Measurements from ENCODE around the gene CXCL12. TPM values are rescaled to one million over a fixed set of nuclear protein-coding genes. Genes with fewer than 3 reads are reported as not detected.

CXCL12 gene
- total and polyA plus RNA-seq, 2 donors (not counting 3 experiments of a cell fraction or from before 2014, with no cell fraction given): 0.35 to 1.4 TPM

DNA sequence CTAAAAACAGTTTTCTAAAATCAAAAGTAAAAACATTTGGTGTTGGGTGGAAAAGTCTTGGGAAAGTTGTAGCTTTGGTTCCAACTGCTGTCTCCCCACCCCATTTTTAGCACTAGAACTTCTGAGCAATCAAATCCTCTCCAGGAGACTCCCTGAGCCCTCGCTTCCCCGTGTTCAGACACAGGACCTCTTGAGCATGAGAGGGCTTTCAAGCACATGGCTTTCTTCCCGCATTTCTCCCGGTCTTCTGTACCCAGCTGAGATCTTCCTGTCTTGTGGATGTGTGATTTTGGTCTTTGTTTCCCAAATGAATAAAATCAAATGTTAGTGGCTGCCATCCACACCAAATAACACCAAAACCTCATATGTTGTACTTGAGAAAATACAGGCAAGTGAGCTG lies 5.0 kb downstream of the CXCL12 start:
- intact Hi-C loops (cut with micrococcal nuclease) (no loop called here), dilution Hi-C loops (cut with MboI; ENCODE audit: extremely low pct_ligation_motif_present, low sequenced_read_pairs) (no loop called here)
- TF ChIP-seq EZH2 (IDR thresholded peaks at IDR 0.05; ENCODE audit: borderline replicate concordance, low read depth, low read length, severe bottlenecking) (no peak), FOS (IDR thresholded peaks at IDR 0.05; ENCODE audit: borderline replicate concordance, insufficient read depth, low read length) (no peak), MYC (IDR thresholded peaks at IDR 0.05; ENCODE audit: low read depth, low read length) (no peak), POLR2AphosphoS5 (IDR thresholded peaks at IDR 0.05; ENCODE audit: insufficient read depth, low read depth, low read length) (no peak), GATA2 (IDR thresholded peaks at IDR 0.05; ENCODE audit: insufficient read depth, insufficient read length, low read depth, low read length) (no peak), POLR2A (IDR thresholded peaks at IDR 0.05; ENCODE audit: low read depth, low read length) (no peak), JUN (IDR thresholded peaks at IDR 0.05; ENCODE audit: borderline replicate concordance, insufficient read depth, insufficient read length, low read depth) (no peak)
- TF ChIP-seq, protein P1, sequence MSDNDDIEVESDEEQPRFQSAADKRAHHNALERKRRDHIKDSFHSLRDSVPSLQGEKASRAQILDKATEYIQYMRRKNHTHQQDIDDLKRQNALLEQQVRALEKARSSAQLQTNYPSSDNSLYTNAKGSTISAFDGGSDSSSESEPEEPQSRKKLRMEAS (IDR thresholded peaks at IDR 0.05; ENCODE audit: insufficient read depth, insufficient read length): no peak
- TF ChIP-seq, protein P2, sequence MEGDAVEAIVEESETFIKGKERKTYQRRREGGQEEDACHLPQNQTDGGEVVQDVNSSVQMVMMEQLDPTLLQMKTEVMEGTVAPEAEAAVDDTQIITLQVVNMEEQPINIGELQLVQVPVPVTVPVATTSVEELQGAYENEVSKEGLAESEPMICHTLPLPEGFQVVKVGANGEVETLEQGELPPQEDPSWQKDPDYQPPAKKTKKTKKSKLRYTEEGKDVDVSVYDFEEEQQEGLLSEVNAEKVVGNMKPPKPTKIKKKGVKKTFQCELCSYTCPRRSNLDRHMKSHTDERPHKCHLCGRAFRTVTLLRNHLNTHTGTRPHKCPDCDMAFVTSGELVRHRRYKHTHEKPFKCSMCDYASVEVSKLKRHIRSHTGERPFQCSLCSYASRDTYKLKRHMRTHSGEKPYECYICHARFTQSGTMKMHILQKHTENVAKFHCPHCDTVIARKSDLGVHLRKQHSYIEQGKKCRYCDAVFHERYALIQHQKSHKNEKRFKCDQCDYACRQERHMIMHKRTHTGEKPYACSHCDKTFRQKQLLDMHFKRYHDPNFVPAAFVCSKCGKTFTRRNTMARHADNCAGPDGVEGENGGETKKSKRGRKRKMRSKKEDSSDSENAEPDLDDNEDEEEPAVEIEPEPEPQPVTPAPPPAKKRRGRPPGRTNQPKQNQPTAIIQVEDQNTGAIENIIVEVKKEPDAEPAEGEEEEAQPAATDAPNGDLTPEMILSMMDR (IDR thresholded peaks at IDR 0.05; ENCODE audit: extremely low read depth in 1 of 2, insufficient read depth in 1 of 2, low read depth in 1 of 2, low read length in 2 of 2): no peak
- Histone ChIP-seq H3K79me2 (ENCODE audit: control insufficient read depth, insufficient read depth, low read length) (no peaks in the 10 kb centered on the region), H3K36me3 (ENCODE audit: control insufficient read depth in 2 of 2, extremely low read depth in 1 of 2, insufficient read depth in 2 of 2, low read length in 2 of 2) (no peaks in the 10 kb centered on the region), H2AFZ (ENCODE audit: low read depth, low read length) (no peak overlapping the region), H3K4me2 (ENCODE audit: insufficient read depth, low read length) (no peak overlapping the region), H3K4me3 (replicated peaks in 1 of 3; ENCODE audit: insufficient read depth in 1 of 3, low read depth in 1 of 3, low read length in 3 of 3) (no peak overlapping the region), H3K27me3 (ENCODE audit: control insufficient read depth in 2 of 2, insufficient read depth in 2 of 2, low read length in 2 of 2) (peaks cover 4 to 15% of the 10 kb centered on the region in 2 experiments), H3K9me3 (replicated peaks; ENCODE audit: control insufficient read depth, insufficient read depth, low read length) (no peaks in the 10 kb centered on the region), H3K9me1 (replicated peaks; ENCODE audit: control insufficient read depth, extremely low read depth, insufficient read depth, low read length) (no peaks in the 10 kb centered on the region), H3K27ac (ENCODE audit: insufficient read depth, low read depth, low read length) (no peak overlapping the region), H3K9ac (replicated peaks; ENCODE audit: extremely low read depth, insufficient read depth, low read length) (no peak overlapping the region), H4K20me1 (replicated peaks; ENCODE audit: control insufficient read depth, extremely low read depth, insufficient read depth, low read length) (no peaks in the 10 kb centered on the region), H3K4me1 (ENCODE audit: control insufficient read depth, extremely low read depth, insufficient read depth, low read length) (no peaks in the 10 kb centered on the region)
- CTCF ChIA-PET: interaction anchor here (1.0 kb wide), 1 partner anchor 696 kb away, joined by 3 read pairs; no protein-coding TSS in a partner anchor
- POLR2A ChIA-PET: no interaction called here
- BruUV-seq (replicated peaks): no TSS peak
- FAIRE-seq (no peak), DNase-seq (ENCODE audit: low read depth, low spot score) (no peak)

All from endothelial cell of umbilical vein (primary cell).